ENCODE results near the gene ESRRA. TPM values are rescaled to one million over a fixed set of nuclear protein-coding genes. Genes with fewer than 3 reads are reported as not detected.

ESRRA gene
- total RNA-seq, 2 experiments from 2014 or later = 33.9 to 35.1 TPM

DNA sequence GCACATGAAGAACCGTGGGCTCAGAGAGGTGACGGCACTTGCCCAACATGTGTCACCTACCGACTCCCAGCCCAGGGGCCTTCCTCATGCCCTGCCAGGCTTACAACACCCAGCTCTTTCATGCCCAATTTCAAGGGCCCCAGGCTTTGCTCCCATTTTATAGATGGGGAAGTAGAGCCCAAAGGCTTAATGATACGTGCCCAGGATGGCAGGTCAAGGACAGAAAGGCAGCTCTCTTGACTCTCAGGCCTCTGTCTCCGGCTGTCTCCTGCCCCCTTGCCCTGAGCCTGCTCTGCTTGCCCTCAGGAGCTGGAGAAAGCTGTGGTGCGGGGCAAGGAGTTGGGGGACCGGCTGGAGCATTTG is 43.7 kb downstream of the ESRRA start:
- Mint-ChIP-seq H3K9me3 (no peaks in the 10 kb centered on the region), H3K36me3 (peaks cover 5% of the 10 kb centered on the region), H3K27ac (no peak overlapping the region), H3K4me1 (peaks cover 14% of the 10 kb centered on the region), H3K27me3 (no peaks in the 10 kb centered on the region), H3K4me3 (no peak overlapping the region)
- DNase-seq = no peak
- ATAC-seq (ENCODE audit: low read depth) = no peak
- POLR2A ChIA-PET = interaction anchor here (1.1 kb wide), 1 partner anchor 16 kb away, joined by 3 read pairs; no protein-coding TSS in a partner anchor

DNA sequence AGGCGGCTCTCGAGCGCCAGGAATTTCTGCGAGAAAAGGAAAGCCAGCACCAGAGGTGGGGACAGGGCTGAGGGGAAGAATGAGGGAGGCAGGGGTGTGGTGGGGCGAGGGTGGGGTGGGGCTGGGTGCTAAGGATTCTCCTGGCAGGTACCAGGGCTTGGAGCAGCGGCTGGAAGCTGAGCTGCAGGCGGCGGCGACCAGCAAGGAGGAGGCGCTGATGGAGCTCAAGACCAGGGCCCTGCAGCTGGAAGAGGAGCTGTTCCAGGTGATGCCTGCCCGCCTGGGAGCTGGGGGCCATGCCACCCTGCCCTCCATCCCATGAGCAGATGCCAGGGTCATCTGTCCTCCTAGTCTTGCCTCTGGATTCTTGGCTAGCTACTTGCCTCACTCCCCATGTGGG is 44.1 kb downstream of the ESRRA start:
- Mint-ChIP-seq H3K4me3 (no peak overlapping the region), H3K27me3 (no peaks in the 10 kb centered on the region), H3K9me3 (no peaks in the 10 kb centered on the region), H3K36me3 (peaks cover 5% of the 10 kb centered on the region), H3K4me1 (peaks cover 14% of the 10 kb centered on the region), H3K27ac (no peak overlapping the region)
- ATAC-seq (ENCODE audit: low read depth) (no peak), DNase-seq (no peak)
- POLR2A ChIA-PET = interaction anchor here (1.1 kb wide), 1 partner anchor 17 kb away, joined by 3 read pairs; no protein-coding TSS in a partner anchor

DNA sequence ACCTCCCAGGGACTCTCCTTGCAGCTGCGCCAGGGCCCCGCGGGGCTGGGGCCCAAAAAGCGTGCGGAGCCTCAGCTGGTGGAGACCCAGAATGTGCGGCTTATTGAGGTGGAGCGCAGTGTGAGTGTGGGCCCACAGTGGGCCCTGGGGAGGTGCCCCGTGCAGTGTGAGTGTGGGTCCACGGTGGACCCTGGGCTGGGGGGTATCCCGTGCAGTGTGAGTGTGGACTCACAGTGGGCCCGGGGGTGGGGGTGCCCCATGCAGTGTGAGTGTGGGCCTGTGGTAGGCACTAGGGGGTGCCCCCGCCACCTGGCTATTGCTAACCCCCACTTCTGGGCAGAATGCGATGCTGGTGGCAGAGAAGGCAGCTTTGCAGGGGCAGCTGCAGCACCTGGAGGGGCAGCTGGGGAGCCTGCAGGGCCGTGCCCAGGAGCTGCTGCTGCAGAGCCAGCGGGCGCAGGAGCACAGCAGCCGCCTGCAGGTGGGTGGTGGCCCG is 45.9 kb downstream of the ESRRA start:
- ATAC-seq (ENCODE audit: low read depth) = no peak
- no peaks in the 10 kb centered on the region for H3K27me3 Mint-ChIP-seq
- H3K4me3 Mint-ChIP-seq = no peak overlapping the region
- no peak for DNase-seq
- POLR2A ChIA-PET = interaction anchor here (1.0 kb wide), 1 partner anchor 8 kb away, joined by 4 read pairs; no protein-coding TSS in a partner anchor
- H3K9me3 Mint-ChIP-seq = no peaks in the 10 kb centered on the region
- H3K36me3 Mint-ChIP-seq = peaks cover 2% of the 10 kb centered on the region
- H3K4me1 Mint-ChIP-seq = peaks cover 8% of the 10 kb centered on the region
- no peak overlapping the region for H3K27ac Mint-ChIP-seq

DNA sequence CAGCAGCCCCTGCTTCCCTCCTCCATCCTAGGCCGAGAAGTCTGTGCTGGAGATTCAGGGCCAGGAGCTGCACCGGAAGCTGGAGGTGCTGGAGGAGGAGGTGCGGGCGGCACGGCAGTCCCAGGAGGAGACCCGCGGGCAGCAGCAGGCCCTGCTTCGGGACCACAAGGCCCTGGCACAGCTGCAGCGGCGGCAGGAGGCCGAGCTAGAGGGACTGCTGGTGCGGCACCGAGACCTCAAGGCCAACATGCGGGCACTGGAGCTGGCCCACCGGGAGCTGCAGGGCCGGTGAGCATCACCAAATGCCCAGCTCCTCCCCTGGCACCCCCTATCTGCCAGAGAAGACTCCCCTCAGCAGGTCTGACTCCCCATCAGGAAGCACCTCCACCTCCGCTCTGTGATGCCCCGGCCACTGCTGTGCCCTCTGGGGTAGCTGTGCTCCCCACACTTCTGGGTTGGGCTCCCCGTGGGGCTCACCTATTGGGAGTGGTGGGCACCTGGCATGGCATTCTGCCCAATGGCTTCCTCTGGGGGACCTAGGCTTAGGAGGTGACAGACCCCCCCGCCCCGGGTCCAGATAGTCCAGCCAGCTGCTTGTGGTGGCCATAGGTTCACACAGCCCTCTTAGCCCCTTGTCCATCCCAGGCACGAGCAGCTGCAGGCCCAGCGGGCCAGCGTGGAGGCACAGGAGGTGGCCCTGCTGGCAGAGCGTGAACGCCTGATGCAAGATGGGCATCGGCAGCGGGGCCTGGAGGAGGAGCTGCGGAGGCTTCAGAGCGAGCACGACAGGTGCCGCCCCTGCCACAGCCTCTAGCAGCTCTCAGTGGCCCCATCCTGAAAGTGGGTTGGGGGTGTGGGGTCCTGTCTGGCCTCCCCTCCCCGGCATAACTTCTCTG is 47.0 kb downstream of the ESRRA start:
- no peaks in the 10 kb centered on the region for H3K27me3 Mint-ChIP-seq
- H3K4me1 Mint-ChIP-seq = peaks cover 3% of the 10 kb centered on the region
- ATAC-seq (ENCODE audit: low read depth) (no peak), DNase-seq (no peak)
- POLR2A ChIA-PET = interaction anchor here (1.4 to 2.3 kb wide), 2 partner anchors 10 to 35 kb away, joined by 8 to 11 read pairs; partner anchors contain the start of genes PRDX5 and TRMT112
- no peak overlapping the region for H3K4me3 Mint-ChIP-seq
- no peak overlapping the region for H3K27ac Mint-ChIP-seq
- no peaks in the 10 kb centered on the region for H3K9me3 Mint-ChIP-seq
- peaks cover 6% of the 10 kb centered on the region for H3K36me3 Mint-ChIP-seq

DNA sequence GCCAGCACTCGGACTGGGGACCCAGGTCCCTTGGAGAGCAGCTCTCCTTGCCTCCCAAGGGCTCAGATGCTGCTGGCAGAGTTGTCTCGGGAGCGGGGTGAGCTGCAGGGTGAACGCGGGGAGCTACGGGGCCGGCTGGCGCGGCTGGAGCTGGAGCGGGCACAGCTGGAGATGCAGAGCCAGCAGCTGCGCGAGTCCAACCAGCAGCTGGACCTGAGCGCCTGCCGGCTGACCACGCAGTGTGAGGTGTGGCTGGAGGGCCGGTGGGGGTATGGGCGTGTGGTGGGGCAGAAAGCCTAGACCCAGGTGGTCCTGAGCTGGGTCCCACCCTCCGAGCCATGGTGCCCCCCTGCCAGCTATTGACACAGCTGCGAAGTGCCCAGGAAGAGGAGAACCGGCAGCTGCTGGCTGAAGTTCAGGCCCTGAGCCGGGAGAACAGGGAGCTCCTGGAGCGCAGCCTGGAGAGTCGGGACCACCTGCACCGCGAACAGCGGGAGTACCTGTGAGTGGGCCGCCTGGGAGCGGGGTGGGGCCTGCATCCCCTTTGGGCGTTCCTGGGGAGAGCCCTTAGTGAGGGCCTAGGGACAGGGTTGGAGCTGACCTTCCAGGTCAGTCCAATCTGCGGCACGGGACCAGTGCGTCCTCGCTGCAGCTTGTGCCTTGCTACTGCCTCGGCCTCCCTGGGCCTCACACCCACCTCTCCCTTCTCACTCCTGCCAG is 47.8 kb downstream of the ESRRA start:
- peaks cover 8% of the 10 kb centered on the region for H3K4me1 Mint-ChIP-seq
- no peak for DNase-seq
- POLR2A ChIA-PET = interaction anchor here (0.8 to 2.3 kb wide), 3 partner anchors 8 to 35 kb away, joined by 3 to 11 read pairs (median 8); partner anchors contain the start of genes PRDX5 and TRMT112
- ATAC-seq (ENCODE audit: low read depth) = no peak
- H3K27ac Mint-ChIP-seq = no peak overlapping the region
- no peaks in the 10 kb centered on the region for H3K27me3 Mint-ChIP-seq
- no peaks in the 10 kb centered on the region for H3K9me3 Mint-ChIP-seq
- H3K4me3 Mint-ChIP-seq = no peak overlapping the region
- H3K36me3 Mint-ChIP-seq = peaks cover 6% of the 10 kb centered on the region

DNA sequence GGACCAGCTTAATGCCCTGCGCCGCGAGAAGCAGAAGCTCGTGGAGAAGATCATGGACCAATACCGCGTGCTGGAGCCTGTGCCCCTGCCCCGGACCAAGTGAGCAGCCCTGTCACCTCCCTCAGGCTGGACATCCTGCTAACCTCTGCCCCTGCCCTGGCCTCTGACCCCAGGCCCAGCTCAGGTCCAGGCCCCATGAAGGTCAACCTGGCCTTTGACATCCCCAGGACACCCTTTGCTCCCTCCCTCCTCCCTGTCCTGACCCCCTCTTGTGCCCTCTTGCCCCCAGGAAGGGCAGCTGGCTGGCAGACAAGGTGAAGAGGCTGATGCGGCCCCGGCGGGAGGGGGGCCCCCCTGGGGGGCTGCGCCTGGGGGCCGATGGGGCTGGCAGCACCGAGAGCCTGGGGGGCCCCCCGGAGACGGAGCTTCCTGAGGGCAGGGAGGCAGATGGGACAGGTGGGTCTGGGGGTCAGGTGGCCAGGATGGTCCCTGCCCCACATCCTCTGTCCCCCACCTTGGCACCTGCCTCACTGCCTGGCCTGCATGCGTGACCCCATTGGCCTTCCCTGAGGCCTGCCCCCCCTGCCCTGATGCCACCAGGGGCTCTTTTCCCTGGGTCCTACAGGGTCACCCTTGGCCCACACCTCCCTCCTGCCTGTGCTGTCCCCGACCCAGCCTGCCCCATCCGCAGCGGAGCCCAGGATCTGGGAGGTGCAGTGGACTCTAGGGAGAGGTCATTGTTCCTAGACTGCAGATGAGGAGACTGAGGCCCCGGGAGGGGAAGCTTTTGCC is 48.6 kb downstream of the ESRRA start:
- H3K4me1 Mint-ChIP-seq = peaks cover 9% of the 10 kb centered on the region
- DNase-seq (no peak), ATAC-seq (ENCODE audit: low read depth) (no peak)
- no peak overlapping the region for H3K27ac Mint-ChIP-seq
- POLR2A ChIA-PET = interaction anchor here (0.5 to 2.3 kb wide), 6 partner anchors 9 to 131 kb away, joined by 3 to 17 read pairs (median 6); partner anchors contain the start of genes PRDX5 and TRMT112
- H3K27me3 Mint-ChIP-seq = no peaks in the 10 kb centered on the region
- H3K36me3 Mint-ChIP-seq = peaks cover 6% of the 10 kb centered on the region
- H3K9me3 Mint-ChIP-seq = no peaks in the 10 kb centered on the region
- H3K4me3 Mint-ChIP-seq = no peak overlapping the region

DNA sequence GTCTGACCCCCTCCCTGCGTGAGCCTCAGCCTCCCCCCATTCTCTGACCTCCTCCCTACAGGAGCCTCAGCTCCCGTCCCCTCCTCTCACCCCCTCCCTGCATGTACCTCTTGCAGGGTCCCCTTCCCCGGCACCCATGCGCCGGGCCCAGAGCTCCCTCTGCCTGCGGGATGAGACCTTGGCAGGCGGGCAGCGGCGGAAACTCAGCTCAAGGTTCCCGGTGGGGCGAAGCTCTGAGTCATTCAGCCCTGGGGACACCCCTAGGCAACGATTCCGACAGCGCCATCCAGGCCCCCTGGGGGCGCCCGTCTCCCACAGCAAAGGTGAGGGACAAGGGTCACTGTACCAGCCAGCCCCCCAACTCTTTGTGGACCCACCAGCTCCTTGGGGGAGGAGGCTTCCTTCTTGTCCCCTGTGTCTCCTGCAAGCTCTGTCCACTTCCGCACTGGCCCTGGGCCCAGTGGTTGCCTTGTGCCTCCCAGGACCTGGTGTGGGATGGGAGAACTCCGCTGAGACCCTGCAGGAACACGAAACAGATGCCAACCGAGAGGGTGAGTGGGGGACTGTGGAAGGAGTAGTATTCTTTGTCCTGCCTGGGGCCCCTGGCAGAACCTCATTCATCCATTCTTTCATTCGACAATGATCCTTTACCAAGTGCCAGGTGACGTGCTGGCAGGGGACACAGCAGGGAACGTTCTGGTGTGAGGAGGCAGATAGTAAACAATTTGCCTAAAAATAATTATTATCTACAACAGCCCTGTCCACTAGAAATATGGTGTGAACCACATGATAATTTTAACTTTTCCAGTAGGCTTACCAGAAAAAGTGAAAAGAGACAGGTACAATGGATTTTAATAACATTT is 50.0 kb downstream of the ESRRA start:
- POLR2A ChIA-PET = interaction anchor here (0.6 to 1.3 kb wide), 5 partner anchors 9 to 813 kb away, joined by 3 to 17 read pairs (median 5); partner anchors contain the start of genes PRDX5 and TRMT112
- H3K9me3 Mint-ChIP-seq = no peaks in the 10 kb centered on the region
- no peaks in the 10 kb centered on the region for H3K27me3 Mint-ChIP-seq
- peaks cover 6% of the 10 kb centered on the region for H3K36me3 Mint-ChIP-seq
- DNase-seq (peak; percentile 64), ATAC-seq (ENCODE audit: low read depth) (peak; percentile 26)
- H3K4me1 Mint-ChIP-seq = peaks cover 17% of the 10 kb centered on the region
- no peak overlapping the region for H3K4me3 Mint-ChIP-seq
- H3K27ac Mint-ChIP-seq = peak overlapping the region; percentile 54

DNA sequence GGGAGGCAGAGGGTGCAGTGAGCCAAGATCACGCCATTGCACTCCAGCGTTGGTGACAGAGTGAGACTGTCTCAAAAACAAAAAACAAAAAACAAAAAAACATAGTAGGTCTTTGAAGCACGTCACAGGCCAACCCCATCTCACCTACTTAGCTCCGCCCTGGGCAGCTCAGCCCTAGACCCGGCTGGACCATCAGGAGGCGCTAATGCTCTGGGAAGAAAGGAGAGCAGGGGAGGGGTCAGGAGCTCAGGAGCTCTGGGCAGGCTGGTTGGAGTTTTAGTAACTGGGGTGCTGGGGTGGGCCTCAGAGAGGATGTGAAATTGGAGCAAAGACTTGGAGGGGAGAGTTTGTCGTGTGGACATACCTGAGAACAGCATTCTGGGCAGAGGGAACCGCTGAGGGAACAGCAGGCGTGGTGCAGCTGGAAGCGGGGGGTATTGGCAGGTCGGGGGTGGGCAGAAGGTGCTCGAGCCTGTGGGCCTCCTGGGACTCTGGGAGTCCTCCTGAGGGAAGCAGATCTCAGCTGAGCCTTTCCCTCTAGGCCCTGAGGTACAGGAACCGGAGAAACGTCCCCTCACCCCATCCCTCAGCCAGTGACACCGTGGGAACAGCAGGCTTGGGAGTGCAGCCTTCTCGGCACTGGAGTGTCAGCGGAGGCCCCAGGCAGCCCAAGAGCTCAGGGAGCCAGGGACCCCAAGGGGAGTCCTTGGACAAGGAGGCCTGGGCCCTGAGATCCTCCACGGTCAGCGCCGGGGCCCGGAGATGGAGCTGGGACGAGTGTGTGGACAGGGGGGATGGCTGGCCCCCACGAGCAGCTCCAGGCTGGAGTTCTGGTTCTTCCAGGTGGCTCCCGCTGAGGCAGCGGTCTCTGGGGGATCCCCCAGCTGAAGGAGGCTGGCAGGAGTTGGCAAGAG is 51.4 kb downstream of the ESRRA start:
- H3K27ac Mint-ChIP-seq = peak overlapping the region; percentile 63
- H3K9me3 Mint-ChIP-seq = no peaks in the 10 kb centered on the region
- H3K36me3 Mint-ChIP-seq = peaks cover 5% of the 10 kb centered on the region
- POLR2A ChIA-PET = interaction anchor here (1.5 to 3.6 kb wide), 2 partner anchors 16 to 39 kb away, joined by 3 to 17 read pairs; partner anchors contain the start of genes CCDC88B, PRDX5 and TRMT112
- DNase-seq (no peak), ATAC-seq (ENCODE audit: low read depth) (no peak)
- H3K4me3 Mint-ChIP-seq = peak overlapping the region; percentile 26
- no peaks in the 10 kb centered on the region for H3K27me3 Mint-ChIP-seq
- H3K4me1 Mint-ChIP-seq = peaks cover 21% of the 10 kb centered on the region

DNA sequence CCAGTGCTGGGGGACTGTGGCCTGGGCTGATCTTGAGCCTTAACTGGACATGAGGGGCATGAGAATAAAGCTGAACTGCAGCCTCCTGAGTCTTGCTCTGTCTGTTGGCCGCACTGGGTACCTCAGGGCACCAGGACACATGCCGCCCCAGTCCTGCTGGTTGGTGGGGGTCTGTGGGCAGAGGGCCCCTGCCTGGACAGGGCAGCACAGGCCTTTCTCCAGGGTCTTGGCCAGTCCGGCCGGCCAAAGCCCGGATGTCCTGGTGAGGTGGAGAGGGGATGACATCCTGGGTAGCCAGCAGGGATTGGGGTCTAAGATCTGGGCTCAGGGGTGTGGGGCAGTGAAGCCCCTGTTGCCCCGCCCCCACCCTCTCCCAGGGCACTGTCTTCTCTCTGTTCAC is 52.1 kb downstream of the ESRRA start:
- DNase-seq (no peak), ATAC-seq (ENCODE audit: low read depth) (no peak)
- peaks cover 24% of the 10 kb centered on the region for H3K4me1 Mint-ChIP-seq
- POLR2A ChIA-PET = interaction anchor here (1.5 to 3.6 kb wide), 2 partner anchors 17 to 40 kb away, joined by 3 to 17 read pairs; partner anchors contain the start of genes CCDC88B, PRDX5 and TRMT112
- no peak overlapping the region for H3K4me3 Mint-ChIP-seq
- H3K36me3 Mint-ChIP-seq = peaks cover 9% of the 10 kb centered on the region
- peak overlapping the region; percentile 70 for H3K27ac Mint-ChIP-seq
- H3K9me3 Mint-ChIP-seq = no peaks in the 10 kb centered on the region
- no peaks in the 10 kb centered on the region for H3K27me3 Mint-ChIP-seq

DNA sequence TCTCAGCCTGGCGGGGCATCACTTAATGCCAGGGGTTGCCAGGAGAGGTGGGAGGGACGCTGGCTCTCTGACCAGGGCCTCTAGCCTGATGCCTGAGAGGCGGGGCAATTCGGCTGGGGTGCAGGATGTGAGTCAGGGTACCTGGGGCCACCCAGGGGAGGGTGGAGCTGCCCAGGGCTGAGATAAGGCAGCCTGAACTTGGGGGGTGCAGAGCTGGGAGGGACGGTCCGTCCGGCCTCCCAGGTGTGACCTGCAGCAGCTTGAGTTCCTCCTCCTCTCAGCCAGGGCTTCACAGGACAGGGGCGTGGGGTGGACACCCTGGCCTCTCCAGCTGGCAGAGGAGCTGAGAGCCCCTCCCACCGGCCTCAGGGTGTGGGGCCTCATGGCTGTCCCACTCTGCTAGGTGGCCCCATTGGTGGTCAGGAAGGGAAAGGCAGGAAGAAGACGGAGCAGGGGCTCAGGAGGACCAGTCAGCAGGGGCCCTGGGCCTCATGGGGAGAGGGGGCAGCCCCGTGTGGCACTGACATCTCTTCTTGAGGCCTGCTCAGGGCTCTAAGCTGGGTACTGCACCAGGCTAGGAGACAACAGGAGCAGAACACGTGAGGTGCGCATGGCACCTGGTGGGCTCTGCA is 52.7 kb downstream of the ESRRA start:
- Mint-ChIP-seq H3K4me1 (peaks cover 24% of the 10 kb centered on the region), H3K9me3 (no peaks in the 10 kb centered on the region), H3K4me3 (peak overlapping the region; percentile 72), H3K27me3 (no peaks in the 10 kb centered on the region), H3K36me3 (peaks cover 10% of the 10 kb centered on the region), H3K27ac (peak overlapping the region; percentile 70)
- ATAC-seq (ENCODE audit: low read depth) = no peak
- no peak for DNase-seq
- POLR2A ChIA-PET = interaction anchor here (1.5 to 3.6 kb wide), 2 partner anchors 41 to 117 kb away, joined by 3 to 17 read pairs; partner anchors contain the start of genes FKBP2, PRDX5 and TRMT112

DNA sequence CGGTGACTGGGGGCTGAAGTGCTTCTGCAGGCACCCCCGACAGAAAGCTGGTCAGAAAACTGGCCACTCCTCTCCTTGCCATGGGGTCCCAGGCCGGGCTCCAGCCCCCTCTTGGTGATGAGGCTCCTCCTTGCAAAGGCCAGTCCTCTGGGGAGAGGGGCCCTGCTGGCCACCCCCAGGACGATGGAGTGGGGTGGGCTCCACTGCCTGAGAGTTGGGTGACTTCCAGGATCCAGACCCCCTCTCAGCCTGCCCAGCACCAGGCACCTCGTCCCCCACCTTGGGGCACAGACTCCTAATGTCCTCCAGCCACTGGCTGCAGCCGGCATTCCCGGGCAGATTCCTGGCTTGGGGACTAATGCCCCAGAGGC is 53.2 kb downstream of the ESRRA start:
- Mint-ChIP-seq H3K27me3 (no peaks in the 10 kb centered on the region), H3K4me3 (peak overlapping the region; percentile 72)

More for the DNA sequence above, 53.2 kb downstream of the ESRRA start:
- POLR2A ChIA-PET = interaction anchor here (1.5 to 3.6 kb wide), 2 partner anchors 41 to 117 kb away, joined by 3 to 17 read pairs; partner anchors contain the start of genes FKBP2, PRDX5 and TRMT112
- H3K27ac Mint-ChIP-seq = no peak overlapping the region
- peaks cover 14% of the 10 kb centered on the region for H3K36me3 Mint-ChIP-seq
- ATAC-seq (ENCODE audit: low read depth) (no peak), DNase-seq (no peak)
- H3K4me1 Mint-ChIP-seq = peaks cover 24% of the 10 kb centered on the region
- no peaks in the 10 kb centered on the region for H3K9me3 Mint-ChIP-seq

Data from activated naive CD8-positive, alpha-beta T cell treated with anti-CD3 and anti-CD28 coated beads, Interleukin-2, amount 10 ng/mL, durations not matched to agents 7 days and 5 days (primary cell).